ENCODE results near the gene SIRPA. TPM values are rescaled to one million over a fixed set of nuclear protein-coding genes. Genes with fewer than 3 reads are reported as not detected.
A peak's percentile ranks its signal among the peaks of the same experiment; 100 is the strongest.

SIRPA gene
- total and polyA plus RNA-seq, 8 donors = 7.2 to 25.8 (median 9.0) TPM

GRCh38 chr20:1950836-1951235 is 55.6 kb downstream of the SIRPA start:
- H3K27me3 ChIP-seq = no peaks in the 10 kb centered on the region
- WGBS, 2 donors = 65 to 71% methylated on average over 7 of the region's 7 CpGs
- FAIRE-seq = no peak
- DNase-seq = no peak
- ATAC-seq = no peak
- no peaks in the 10 kb centered on the region for H3K9me3 ChIP-seq
- no peak overlapping the region for H3K27ac ChIP-seq
- H3K4me3 ChIP-seq = no peak overlapping the region
- intact Hi-C loops (cut with DNase I) = no loop called here
- H3K4me1 ChIP-seq = peaks cover 0 to 5% (median 0%) of the 10 kb centered on the region in 3 donors
- no peak for TF ChIP-seq CTCF (IDR thresholded peaks at IDR 0.05)
- no peaks in the 10 kb centered on the region for H3K36me3 ChIP-seq

GRCh38 chr20:1951436-1952115 is 56.4 kb downstream of the SIRPA start:
- no peaks in the 10 kb centered on the region for H3K9me3 ChIP-seq
- FAIRE-seq (no peak), DNase-seq (no peak), ATAC-seq (no peak)
- no peak overlapping the region for H3K27ac ChIP-seq
- H3K27me3 ChIP-seq = no peaks in the 10 kb centered on the region
- H3K4me1 ChIP-seq = no peaks in the 10 kb centered on the region
- intact Hi-C loops (cut with DNase I) = no loop called here
- WGBS, 2 donors = 77 to 80% methylated on average over 11 of the region's 11 CpGs
- H3K4me3 ChIP-seq = no peak overlapping the region
- TF ChIP-seq CTCF (IDR thresholded peaks at IDR 0.05) = no peak
- H3K36me3 ChIP-seq = no peaks in the 10 kb centered on the region

- H3K4me3 ChIP-seq = no peak overlapping the region
- DNase-seq (no peak), ATAC-seq (peak in 3 of 4 donors; percentile 25 to 45 (median 30)), FAIRE-seq (no peak)
- H3K36me3 ChIP-seq = no peaks in the 10 kb centered on the region
- intact Hi-C loops (cut with DNase I) = no loop called here
- no peak overlapping the region for H3K27ac ChIP-seq
- no peaks in the 10 kb centered on the region for H3K27me3 ChIP-seq
- no peaks in the 10 kb centered on the region for H3K9me3 ChIP-seq
- no peaks in the 10 kb centered on the region for H3K4me1 ChIP-seq
- TF ChIP-seq CTCF (IDR thresholded peaks at IDR 0.05) = no peak
- 38 to 42% methylated on average over 6 of the region's 6 CpGs for WGBS, 2 donors
Observed at GRCh38 chr20:1952737-1953530, 57.7 kb downstream of the SIRPA start.

- Histone ChIP-seq H3K36me3 (no peaks in the 10 kb centered on the region), H3K4me1 (no peaks in the 10 kb centered on the region), H3K27me3 (no peaks in the 10 kb centered on the region), H3K27ac (no peak overlapping the region), H3K9me3 (no peaks in the 10 kb centered on the region), H3K4me3 (no peak overlapping the region)
- no peak for TF ChIP-seq CTCF (IDR thresholded peaks at IDR 0.05)
- intact Hi-C loops (cut with DNase I) = no loop called here
- DNase-seq = no peak
- WGBS, 2 donors = 89 to 91% methylated on average over 5 of the region's 5 CpGs
- ATAC-seq = no peak
- no peak for FAIRE-seq
Observed at GRCh38 chr20:1953621-1954020, 58.4 kb downstream of the SIRPA start.

- DNase-seq (no peak), ATAC-seq (no peak), FAIRE-seq (no peak)
- H3K9me3 ChIP-seq = no peaks in the 10 kb centered on the region
- no peaks in the 10 kb centered on the region for H3K27me3 ChIP-seq
- no peak for TF ChIP-seq CTCF (IDR thresholded peaks at IDR 0.05)
- H3K4me3 ChIP-seq = no peak overlapping the region
- WGBS, 2 donors = 51 to 56% methylated on average over 8 of the region's 8 CpGs
- no peaks in the 10 kb centered on the region for H3K36me3 ChIP-seq
- intact Hi-C loops (cut with DNase I) = no loop called here
- H3K27ac ChIP-seq = no peak overlapping the region
- no peaks in the 10 kb centered on the region for H3K4me1 ChIP-seq
Observed at GRCh38 chr20:1955217-1955616, 60.0 kb downstream of the SIRPA start.
